Femur (tissue), 1 donor: ENCODE results near the gene ZSWIM5.
"Not testable (repeated sequence)": the region's sequence is repeated elsewhere in the genome, so short reads cannot be mapped to it uniquely, and the experiment has no call there.

Source experiments
- DNase-seq: peaks from one replicate; pipeline ENCODE4 v3.0.0-alpha.2; 2017

Gene ZSWIM5

DNA sequence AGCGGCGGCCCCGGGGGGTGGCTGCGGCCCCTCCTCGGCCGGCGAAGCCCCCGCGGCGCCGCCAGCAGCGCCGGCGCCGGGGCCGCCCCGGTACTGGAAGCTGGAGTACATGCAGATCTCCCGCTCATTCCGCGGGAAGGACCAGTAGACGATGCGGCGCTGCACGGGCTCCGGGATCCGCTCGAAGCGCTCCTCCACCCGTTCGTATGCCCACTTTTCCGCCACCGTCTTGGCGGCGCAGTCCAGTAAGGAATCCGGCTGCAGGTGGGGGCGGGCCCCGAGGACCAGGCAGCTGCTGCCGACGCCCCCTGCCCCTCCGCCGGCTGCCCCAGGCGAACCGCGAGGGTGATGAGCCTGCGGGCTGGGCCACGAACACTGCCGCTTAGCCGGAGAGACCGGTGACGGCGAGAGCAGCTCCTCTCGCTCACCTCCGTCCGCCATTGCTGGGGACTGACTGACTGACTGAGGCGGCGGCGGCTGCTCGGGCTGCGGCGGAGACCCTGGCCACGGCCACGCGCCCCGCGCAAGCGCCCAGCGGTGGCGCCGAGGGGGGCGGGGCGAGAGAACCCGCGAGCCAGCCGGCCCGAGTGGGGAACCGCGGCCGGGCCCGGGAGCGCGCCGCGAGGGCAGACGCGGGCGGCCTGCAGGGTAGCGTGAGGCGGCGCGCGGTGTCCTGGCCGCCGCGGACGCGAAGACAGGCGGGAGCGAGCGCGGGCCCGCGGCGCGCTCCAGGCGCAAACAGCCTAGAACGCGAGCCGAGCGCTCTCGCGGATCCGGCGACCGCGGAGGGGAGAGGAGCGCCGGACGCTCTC lies at the start of gene ZSWIM5:
TSS of gene ZSWIM5 (minus strand) at position 696 of the 812 bp plus-strand sequence. CDS start at position 441, 255 bp downstream.
- DNase-seq = peak; percentile 71

DNA sequence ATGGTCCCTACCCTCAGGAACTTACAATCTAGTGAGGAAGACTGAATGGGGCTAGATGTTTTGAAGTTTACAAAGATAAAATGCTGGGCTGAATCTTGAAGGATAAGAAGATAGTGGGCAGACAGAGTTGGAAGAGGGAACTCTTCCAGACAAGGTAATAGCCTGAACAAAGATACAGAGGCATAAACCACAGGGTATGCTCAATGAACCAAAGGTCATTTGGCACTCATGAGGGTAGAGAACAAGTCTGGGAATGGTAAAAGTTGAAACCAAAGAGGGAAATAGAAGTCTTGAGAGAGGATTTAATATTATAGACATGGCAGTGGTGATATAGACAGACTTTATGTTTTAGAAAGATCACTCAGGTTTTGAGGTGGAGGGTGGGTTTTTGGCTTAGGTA lies 48.1 kb upstream of the ZSWIM5 start:
- DNase-seq = no peak

DNA sequence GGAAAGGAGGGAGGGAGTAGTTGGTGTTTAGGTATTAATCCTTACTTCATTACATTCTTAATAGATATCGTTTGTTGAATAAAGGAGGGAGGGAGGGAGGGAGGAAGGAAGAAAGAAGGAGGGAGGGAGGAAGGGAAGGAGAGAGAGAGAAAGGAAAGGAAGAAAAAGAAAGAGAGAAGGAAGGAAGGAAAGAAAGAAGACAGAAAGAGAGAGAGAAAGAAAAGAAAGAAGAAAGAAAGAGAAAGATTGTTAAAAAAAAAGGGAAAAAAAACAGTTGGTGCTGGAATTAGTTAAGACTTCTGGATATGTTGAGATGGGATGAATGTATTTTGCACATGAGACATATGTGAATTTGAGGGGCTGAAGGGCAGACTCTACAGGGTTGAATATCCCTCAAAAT lies 44.1 kb upstream of the ZSWIM5 start:
- DNase-seq = no peak

DNA sequence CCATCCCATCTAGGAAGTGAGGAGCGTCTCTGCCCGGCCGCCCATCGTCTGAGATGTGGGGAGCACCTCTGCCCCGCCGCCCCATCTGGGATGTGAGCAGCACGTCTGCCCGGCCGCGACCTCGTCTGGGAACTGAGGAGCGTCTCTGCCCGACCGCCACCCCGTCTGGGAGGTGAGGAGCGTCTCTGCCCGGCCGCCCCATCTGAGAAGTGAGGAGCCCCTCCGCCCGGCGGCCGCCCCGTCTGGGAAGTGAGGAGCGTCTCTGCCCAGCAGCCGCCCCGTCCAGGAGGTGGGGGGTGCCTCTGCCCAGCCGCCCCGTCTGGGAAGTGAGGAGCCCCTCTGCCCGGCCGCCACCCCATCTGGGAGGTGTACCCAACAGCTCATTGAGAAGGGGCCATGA lies 41.6 kb upstream of the ZSWIM5 start:
- DNase-seq = not testable (repeated sequence)

DNA sequence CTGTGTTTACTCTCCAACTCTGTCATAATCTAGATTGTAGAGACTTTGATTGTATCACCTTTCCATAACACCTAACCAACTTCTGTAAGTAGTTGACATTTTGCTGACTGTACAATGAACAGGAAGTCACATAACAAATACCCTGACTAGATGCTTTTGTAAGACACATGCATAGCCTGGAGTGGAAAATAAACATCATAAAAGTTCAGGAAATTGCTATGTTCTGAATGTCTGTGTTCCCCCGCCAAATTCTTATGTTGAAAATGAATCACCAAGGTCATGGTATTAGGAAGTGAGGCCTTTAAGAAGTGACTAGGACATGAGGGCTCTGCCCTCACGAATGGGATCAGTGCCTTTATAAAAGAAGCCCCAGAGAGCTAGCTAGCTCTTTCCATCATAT lies 40.4 kb upstream of the ZSWIM5 start:
- no peak for DNase-seq

DNA sequence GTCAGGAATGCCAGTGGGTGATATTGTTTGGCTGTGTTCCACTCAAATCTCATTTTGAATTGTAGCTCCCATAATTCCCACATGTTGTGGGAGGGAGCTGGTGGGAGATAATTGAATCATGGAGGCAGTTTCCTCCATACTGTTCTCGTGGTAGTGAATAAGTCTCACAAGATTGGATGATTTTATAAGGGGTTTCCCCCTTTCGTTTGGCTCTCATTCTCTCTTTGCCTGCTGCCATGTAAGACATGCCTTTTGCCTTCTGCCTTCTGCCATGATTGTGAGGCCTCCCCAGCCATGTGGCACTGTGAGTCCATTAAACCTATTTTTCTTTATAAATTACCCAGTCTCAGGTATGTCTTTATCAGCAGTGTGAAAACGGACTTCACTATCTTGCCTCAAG lies 40.0 kb upstream of the ZSWIM5 start:
- DNase-seq = not testable (repeated sequence)

DNA sequence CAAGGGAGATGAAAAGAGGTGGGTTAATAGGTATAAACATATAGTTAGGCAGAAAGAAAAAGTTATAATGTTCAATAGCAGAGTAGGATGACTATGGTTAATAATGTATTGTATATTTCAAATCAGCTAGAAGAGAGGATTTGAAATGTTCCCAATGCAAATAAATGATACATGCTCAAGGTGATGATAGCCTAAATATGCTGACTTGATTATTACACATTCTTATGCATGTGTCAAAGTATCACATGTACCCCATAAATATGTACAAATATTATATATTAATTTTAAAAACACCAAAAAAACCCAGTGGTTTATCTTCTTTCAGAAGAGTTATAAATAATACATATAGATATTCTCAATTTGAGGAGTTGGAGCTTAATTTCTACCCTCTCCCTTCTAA lies 38.3 kb upstream of the ZSWIM5 start:
- DNase-seq = no peak

DNA sequence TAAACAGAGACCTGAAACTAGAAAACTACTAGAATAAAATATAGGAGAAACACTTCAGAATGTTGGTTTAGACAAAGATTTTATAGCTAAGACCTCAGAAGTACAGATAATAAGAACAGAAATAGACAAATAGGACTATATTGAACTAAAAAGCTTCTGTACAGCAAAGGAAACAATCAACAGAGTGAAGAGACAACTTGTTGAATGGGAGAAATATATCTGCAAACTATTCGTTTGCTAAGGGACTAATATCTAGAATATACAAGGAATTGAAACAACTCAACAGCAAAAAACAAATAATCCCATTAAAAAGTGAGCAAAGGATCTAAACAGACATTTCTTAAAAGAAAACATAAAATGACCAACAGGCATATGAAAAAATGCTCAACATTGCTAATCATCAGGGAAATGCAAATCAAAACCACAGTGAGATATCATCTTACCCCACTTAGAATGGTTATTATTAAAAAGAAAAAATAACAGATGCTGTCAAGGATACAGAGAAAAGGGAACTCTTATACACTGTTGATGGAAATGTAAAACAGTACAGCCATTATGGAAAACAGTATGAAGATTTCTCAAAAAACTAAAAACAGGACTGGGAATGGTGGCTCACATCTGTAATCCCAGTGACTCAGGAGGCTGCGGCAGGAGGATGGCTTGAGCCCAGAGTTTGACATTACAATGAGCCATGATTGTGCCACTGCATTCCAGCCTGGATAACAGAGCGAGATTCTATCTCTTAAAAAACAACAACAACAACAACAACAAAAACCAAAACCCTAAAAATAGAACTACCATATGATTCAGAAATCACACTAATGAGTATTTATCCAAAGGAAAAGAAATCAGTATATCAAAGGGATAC lies 37.3 kb upstream of the ZSWIM5 start:
- no peak for DNase-seq

DNA sequence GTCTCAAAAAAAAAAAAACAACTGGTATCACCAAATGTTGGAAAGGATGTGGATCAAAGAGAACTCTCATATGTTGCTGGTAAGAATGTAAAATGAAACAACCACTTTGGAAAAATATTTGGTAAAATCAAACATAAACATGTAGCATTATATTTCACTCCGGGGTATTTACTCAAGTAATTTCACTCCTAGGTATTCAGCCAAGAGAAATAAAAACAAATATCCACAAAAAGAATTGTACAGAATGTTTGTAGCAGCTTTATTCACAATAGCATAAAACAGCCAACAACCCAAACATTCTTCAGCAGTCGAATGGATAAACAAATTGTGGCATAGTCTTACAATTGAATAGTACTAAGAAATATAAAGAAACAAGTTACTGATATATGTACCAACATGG lies 32.4 kb upstream of the ZSWIM5 start:
- no peak for DNase-seq

DNA sequence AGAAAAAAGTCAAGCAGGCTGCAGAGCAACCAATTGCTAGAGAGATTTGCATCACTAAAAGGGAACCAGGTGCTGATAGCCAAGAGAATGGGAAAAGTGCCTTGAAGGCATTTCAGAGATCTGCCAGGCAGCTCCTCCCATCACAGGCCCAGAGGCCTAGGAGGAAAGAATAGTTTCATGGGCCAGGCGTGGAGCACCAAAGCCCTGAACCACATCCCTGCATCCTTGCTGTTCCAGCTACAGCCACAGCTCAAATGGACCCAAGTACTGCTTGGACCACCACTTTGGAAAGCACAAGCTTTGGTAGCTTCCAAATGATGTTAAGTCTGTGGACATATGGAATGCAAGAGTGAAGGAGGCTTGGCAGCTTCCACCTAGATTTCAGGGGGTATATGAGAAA lies 29.7 kb upstream of the ZSWIM5 start:
- DNase-seq = no peak

DNA sequence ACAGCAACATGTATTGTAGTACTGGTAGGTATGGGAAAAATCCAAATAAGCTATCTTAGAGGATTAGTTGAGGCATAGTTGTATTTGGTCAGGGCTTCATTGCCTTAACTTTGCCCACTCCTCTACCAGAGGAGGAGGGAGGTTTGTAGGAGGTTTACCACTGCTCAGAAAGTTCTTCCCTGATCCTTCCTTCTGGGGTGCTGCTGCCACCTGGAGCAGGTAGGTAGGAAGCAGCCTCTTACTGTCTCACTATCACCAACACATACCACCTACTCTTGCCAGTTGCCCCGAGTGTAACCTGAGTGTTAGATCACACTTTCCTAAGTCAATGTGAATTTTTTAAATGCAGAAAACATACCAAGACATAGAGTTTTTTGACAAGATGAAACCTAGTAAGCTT lies 24.1 kb upstream of the ZSWIM5 start:
- no peak for DNase-seq

DNA sequence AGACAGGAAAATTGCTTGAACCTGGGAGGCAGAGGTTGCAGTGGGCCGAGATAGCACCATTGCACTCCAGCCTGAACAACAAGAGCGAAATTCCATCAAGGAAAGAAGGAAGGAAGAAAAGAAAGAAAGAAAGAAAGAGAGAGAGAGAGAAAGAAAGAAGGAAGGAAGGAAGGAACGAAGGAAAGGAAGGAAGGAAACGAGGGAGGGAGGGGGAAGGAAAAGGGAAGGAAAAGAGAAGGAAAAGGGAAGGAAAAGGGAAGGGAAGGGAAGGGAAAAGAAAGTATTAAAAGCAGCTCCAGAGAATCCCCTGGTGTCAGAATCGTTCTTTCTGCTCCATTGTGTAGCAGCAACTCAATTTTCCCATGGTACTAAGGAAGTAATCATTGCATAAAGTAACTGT lies 19.2 kb upstream of the ZSWIM5 start:
- DNase-seq = no peak

DNA sequence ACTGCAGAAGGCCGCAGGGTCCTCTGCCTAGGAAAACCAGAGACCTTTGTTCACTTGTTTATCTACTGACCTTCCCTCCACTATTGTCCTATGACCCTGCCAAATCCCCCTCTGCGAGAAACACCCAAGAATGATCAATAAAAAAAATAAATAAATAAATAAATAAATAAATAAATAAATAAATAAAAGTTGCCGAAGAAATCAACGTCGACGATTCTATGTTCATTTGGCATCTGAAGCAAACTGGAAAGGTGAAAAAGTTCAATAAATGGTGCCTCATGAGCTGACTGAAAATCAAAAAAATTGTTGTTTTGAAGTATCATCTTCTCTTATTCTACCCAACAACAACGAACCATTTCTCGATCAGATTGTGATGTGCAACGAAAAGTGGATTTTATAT lies 17.3 kb upstream of the ZSWIM5 start:
- DNase-seq = not testable (repeated sequence)

DNA sequence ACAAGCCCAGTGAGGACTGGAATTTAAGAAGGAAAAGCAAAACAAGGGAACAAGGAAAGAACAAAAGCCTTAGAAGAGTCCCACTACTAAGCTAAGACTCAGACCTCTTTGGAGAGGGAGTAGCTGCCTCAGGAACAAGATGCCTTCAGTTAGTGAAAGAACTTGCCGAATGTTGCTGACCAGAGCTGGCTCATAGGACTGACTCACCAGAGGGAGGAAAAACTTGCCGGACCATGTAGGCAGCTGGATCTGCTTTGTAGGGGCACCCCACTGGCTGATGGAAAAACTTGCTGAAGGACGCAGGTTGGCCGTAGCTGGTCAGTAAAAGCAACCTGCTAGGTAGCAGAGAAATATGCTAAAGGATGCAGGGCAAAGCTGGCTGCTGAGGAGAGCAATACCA lies 15.3 kb upstream of the ZSWIM5 start:
- DNase-seq = no peak

DNA sequence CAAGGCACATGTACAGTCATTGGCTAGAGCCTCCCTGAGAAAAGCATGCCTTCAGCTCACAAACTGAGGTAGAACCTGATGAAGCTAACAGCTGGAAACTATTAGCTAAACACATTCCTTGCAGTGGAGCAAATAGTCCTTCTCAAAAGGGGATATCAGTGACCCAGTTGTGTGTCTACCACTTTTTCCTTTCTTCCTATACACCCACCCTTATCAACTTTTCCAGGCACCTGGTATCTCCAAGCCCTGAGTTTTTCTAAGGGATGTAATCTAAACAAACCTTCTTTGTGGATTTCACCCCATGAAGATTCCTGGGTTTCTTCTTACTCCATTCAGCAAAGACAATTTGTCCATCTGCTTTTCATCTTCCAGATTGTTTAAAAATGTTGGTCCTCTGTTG lies 10.5 kb upstream of the ZSWIM5 start:
- DNase-seq = no peak

DNA sequence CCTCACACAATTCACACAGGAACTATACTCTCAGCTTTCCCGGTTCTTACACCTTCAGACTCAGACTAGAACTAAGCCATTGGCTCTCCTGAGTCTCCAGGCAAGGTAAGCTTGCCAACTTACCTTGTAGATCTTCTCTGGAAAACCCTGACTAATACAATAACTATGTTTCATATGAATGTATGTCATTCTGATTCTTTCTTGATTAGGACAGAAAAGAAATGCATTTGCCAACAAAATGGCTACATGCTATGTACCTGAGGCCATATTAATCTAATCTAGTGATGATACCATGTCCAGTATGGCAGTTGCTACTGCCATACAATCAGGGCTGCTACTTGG lies 9.8 kb upstream of the ZSWIM5 start:
- DNase-seq = no peak

DNA sequence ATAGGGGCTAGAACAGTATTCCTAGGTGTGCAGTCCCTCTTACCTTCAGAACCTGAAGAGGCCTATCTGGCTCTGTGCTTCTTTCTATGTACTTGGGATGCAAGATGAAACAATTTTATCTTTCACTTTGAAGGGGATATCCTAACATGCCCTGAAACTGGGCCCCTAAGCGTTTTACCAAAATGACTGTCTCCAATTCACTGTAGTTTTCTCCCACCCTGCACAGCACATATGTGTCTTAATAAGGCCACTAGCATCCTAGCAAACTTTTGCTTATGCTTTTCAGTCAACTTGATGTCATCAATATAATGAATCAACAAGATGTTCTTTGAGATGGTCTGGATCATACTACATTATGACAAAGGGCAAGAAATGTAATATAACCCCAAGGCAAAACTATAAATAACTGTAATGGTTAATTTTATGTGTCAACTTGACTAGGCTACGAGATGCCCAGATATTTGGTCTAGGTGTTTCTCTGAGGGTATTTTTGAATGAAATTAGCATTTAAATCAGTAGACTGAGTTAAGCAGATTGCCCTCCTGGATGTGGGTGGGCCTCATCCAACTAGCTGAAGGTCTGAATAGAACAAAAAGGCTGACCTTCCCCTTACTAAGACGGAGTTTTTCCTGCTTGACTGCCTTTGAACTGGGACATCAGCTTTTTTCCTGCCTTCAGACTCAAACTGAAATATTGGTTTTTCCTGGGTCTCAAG lies 9.2 kb upstream of the ZSWIM5 start:
- DNase-seq = no peak

DNA sequence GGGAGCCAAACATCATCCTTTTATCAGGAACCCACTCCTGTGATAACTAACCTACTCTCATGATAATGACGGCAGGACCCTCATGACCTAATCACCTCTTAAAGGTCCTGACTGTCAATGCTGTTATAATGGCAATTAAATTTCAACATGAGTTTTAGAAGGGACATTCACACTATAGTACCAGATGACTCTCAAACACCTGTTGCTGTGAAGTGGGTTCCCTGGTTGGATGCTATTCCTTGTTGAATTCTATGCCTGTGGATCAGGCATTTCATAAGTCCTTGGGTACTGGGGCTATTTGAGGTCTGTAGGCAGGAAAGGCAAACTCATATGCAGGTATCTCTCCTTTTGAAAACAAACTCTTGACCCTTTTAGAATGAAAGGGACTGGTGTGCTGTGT lies 7.5 kb upstream of the ZSWIM5 start:
- DNase-seq = no peak

DNA sequence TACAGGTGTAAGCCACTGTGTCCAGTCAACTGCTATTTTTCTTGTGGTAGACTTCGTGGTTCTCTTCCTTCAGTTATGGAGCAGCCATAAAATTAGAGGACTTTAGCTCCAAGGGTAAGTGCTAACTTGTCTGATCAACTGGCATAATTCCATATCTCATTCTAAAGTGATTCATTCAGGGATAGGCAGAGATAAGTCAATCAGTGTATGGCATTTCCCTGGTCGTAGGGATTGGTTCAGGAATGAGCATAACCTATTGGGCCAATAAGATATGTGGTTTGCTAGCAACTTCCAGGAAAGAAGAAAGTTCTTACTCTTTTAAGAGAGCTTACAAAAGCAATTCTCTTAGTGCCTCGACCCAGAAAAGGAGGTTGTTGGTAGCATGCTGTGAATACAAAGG lies 4.7 kb upstream of the ZSWIM5 start:
- no peak for DNase-seq

DNA sequence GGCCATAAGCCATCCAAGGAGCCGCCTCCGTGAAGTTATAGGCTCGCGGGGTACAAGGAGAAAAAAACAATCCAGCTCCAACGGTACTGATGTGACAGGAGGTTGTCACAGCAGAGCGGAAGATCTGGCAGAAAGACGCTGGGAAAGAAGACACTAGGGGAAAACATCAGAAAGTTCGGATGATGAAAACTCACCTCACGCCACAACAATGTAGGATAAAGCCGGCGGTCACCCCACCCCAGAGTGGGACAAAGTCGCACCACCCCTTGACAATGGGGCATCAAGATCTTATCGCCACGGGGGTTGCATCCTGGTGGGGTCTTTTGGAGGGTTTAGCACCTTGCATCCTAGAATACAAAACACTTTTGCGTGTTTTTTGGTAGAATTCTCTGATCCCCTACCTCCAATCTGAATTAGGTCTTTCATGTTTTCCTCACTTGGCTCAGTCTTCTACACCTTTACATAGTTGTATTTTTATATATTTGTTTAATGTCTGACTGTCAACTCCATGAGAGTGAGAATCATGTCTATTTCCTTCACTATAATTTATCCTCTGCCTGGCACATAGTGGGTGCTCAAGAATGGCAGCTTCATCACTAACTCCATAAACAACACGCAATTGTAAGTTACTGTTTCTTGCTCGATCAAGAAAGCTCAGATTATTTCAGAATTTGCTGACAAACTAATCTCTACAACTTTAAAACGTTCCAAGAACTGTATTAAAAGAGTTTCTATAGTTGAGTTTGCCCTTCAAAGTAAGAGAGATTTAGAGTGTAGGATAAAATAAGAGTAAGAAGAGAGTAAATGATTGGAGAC lies 611 bp upstream of the ZSWIM5 start:
- DNase-seq = no peak

DNA sequence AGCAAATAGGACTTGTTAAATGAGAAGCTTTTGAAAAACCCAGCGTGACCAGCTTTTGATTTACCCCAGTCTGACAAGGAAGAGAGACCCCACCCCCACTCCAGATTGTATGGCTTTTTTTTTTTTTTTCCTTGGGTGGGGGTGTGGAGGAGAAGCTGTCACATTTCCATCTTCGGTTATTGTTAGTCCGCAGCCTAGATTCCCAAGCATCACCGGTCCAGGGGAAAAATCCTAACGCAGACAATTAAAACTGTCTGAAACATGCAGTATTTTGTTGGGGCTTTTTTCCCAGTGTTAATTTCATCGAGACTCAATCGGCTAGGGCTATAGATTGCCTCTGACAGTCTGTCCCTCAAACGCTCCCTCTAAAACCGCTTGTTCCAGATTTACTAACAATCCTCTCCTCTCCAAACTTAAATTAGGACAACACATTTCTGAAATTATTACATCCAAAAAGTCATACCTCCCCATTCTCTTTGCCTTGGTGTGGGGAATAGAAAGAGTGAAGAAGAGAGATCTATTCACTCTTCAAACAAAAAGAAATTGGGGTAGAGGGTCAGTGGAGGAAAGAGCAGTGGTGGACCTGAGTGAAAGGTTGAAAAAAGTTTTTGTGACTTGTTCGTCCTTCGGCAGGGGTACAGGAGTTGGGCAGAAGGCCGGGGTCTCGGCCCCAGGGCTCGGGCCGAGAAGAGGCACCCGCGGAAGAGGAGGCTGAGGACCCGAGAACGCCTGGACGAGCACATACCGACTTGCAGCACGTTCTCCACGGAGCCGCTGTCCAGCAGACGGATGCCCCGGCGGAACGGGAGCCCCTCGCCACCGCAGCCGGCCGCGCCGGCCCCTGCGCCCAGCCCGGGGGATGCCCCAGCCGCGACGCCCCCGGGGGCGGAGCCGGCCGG lies 1.1 kb downstream of the ZSWIM5 start:
- peak; percentile 50 for DNase-seq
